ENCODE measurements around the gene THSD4. TPM values are rescaled to one million over a fixed set of nuclear protein-coding genes. Genes with fewer than 3 reads are reported as not detected.

THSD4 gene
- total RNA-seq, 1 experiment from 2014 or later = 29.0 TPM

DNA sequence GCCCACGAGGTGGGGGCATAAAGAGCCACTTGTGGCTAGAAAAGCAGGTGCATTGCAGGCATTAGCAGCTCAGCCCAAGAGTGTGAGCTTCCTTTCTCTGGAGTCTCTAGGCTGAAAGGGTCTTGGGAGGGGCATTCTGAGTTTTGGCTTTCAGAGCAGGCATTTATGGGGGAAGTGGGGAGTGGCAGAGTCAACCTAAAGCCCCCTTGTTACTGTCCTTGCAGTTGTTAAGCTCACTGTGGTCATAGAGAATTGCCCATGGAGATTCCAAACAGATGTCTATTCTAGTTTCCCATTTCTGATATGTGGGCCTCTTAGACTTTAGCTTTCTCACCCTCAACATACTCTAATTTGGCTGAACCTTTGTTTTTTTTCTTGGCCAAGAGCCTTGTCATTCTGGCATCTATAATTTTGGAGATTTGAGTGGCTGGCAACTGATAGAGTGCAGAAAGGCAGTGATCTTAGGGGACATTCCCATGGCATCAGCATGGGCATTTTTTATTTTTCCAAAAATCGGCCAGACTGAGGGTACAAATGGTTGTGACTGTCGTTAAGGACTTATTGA, 217.9 kb downstream of the THSD4 start:
- TF ChIP-seq CTCF (conservative IDR thresholded peaks at IDR 0.05; ENCODE audit: low read depth, low read length) (no peak), EZH2 (IDR thresholded peaks at IDR 0.05; ENCODE audit: low read length, unreplicated experiment) (no peak), EZH2phosphoT487 (IDR thresholded peaks at IDR 0.05; ENCODE audit: borderline replicate concordance, low read length) (no peak)
- DNase-seq (no peak), ATAC-seq (no peak)
- Histone ChIP-seq H3K27me3 (ENCODE audit: low read length) (no peaks in the 10 kb centered on the region), H3K79me2 (ENCODE audit: low read length) (0 out of 2 replicates have a peak, but pooled peaks cover 4% of the 10 kb centered on the region), H3K9me3 (ENCODE audit: low read length) (no peaks in the 10 kb centered on the region), H3F3A (ENCODE audit: low read length, unreplicated experiment) (no peaks in the 10 kb centered on the region), H3K36me3 (ENCODE audit: low read depth, low read length) (peaks cover 17% of the 10 kb centered on the region), H2AFZ (ENCODE audit: low read length) (no peak overlapping the region), H3K4me2 (ENCODE audit: low read length) (no peak overlapping the region), H3K27ac (ENCODE audit: low read length) (no peak overlapping the region), H3K4me1 (ENCODE audit: insufficient read depth, low read length) (peaks cover 44% of the 10 kb centered on the region), H3K4me3 (ENCODE audit: low read length) (no peak overlapping the region), H3K9me2 (replicated peaks; ENCODE audit: low read length) (no peaks in the 10 kb centered on the region), H3K9ac (ENCODE audit: low read length) (no peak overlapping the region), H4K20me1 (ENCODE audit: low read length) (no peaks in the 10 kb centered on the region)
- ChIA-PET CTCF (no interaction called here), POLR2A (ENCODE audit: unreplicated experiment) (no interaction called here)
- intact Hi-C loops (cut with micrococcal nuclease) = no loop called here
- no TSS peak for BruUV-seq (replicated peaks)

- Histone ChIP-seq H3K9me2 (replicated peaks; ENCODE audit: low read length) (no peaks in the 10 kb centered on the region), H3K36me3 (ENCODE audit: low read depth, low read length) (peaks cover 17% of the 10 kb centered on the region), H3F3A (ENCODE audit: low read length, unreplicated experiment) (no peaks in the 10 kb centered on the region), H3K9me3 (ENCODE audit: low read length) (no peaks in the 10 kb centered on the region), H3K4me3 (ENCODE audit: low read length) (no peak overlapping the region), H3K4me2 (ENCODE audit: low read length) (no peak overlapping the region), H3K4me1 (ENCODE audit: insufficient read depth, low read length) (peaks cover 48% of the 10 kb centered on the region), H3K9ac (ENCODE audit: low read length) (no peak overlapping the region), H3K27me3 (ENCODE audit: low read length) (no peaks in the 10 kb centered on the region), H3K79me2 (ENCODE audit: low read length) (0 out of 2 replicates have a peak, but pooled peaks cover 8% of the 10 kb centered on the region), H4K20me1 (ENCODE audit: low read length) (no peaks in the 10 kb centered on the region), H2AFZ (ENCODE audit: low read length) (no peak overlapping the region), H3K27ac (ENCODE audit: low read length) (no peak overlapping the region)
- no peak for ATAC-seq
- no peak for TF ChIP-seq EZH2phosphoT487 (IDR thresholded peaks at IDR 0.05; ENCODE audit: borderline replicate concordance, low read length)
- TF ChIP-seq CTCF (conservative IDR thresholded peaks at IDR 0.05; ENCODE audit: low read depth, low read length) = no peak
- no peak for TF ChIP-seq EZH2 (IDR thresholded peaks at IDR 0.05; ENCODE audit: low read length, unreplicated experiment)
- POLR2A ChIA-PET (ENCODE audit: unreplicated experiment) = no interaction called here
- DNase-seq = no peak
- CTCF ChIA-PET = no interaction called here
- intact Hi-C loops (cut with micrococcal nuclease) = no loop called here
- BruUV-seq (replicated peaks) = no TSS peak
Observed at GRCh38 chr15:71333839-71334238, 218.6 kb downstream of the THSD4 start.

DNA sequence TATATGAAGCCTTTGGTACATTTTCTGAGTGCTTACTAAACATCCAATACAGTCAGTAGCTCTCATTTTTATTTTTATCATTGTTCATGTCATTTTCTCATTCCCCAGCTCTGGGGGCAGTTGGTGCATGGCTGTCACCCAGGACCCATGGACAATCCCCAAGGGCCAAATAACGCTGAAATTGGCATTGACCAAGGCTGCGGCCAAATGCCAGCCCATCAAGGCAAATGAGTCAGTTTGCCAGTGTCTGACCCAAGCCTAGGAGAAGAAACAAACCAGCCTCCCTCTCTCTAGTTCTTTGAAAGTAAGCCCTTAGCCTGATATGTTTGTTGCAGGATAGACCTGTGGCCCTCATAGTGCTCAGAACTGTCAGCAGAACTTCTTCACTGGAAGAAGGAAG, 219.2 kb downstream of the THSD4 start:
- no TSS peak for BruUV-seq (replicated peaks)
- Histone ChIP-seq H3K4me3 (ENCODE audit: low read length) (no peak overlapping the region), H3F3A (ENCODE audit: low read length, unreplicated experiment) (no peaks in the 10 kb centered on the region), H3K27me3 (ENCODE audit: low read length) (no peaks in the 10 kb centered on the region), H2AFZ (ENCODE audit: low read length) (no peak overlapping the region), H3K9me2 (replicated peaks; ENCODE audit: low read length) (no peaks in the 10 kb centered on the region), H3K36me3 (ENCODE audit: low read depth, low read length) (peaks cover 17% of the 10 kb centered on the region), H3K9ac (ENCODE audit: low read length) (no peak overlapping the region), H3K4me1 (ENCODE audit: insufficient read depth, low read length) (peaks cover 44% of the 10 kb centered on the region), H4K20me1 (ENCODE audit: low read length) (no peaks in the 10 kb centered on the region), H3K79me2 (ENCODE audit: low read length) (0 out of 2 replicates have a peak, but pooled peaks cover 8% of the 10 kb centered on the region), H3K27ac (ENCODE audit: low read length) (no peak overlapping the region), H3K4me2 (ENCODE audit: low read length) (no peak overlapping the region), H3K9me3 (ENCODE audit: low read length) (no peaks in the 10 kb centered on the region)
- DNase-seq (no peak), ATAC-seq (no peak)
- CTCF ChIA-PET = no interaction called here
- POLR2A ChIA-PET (ENCODE audit: unreplicated experiment) = no interaction called here
- intact Hi-C loops (cut with micrococcal nuclease) = no loop called here
- TF ChIP-seq EZH2 (IDR thresholded peaks at IDR 0.05; ENCODE audit: low read length, unreplicated experiment) = no peak
- no peak for TF ChIP-seq CTCF (conservative IDR thresholded peaks at IDR 0.05; ENCODE audit: low read depth, low read length)
- TF ChIP-seq EZH2phosphoT487 (IDR thresholded peaks at IDR 0.05; ENCODE audit: borderline replicate concordance, low read length) = no peak
